ENCODE data around the gene IL1F10. TPM values are rescaled to one million over a fixed set of nuclear protein-coding genes. Genes with fewer than 3 reads are reported as not detected.

Gene IL1F10
- polyA plus RNA-seq, 1 donor, result not detected

DNA sequence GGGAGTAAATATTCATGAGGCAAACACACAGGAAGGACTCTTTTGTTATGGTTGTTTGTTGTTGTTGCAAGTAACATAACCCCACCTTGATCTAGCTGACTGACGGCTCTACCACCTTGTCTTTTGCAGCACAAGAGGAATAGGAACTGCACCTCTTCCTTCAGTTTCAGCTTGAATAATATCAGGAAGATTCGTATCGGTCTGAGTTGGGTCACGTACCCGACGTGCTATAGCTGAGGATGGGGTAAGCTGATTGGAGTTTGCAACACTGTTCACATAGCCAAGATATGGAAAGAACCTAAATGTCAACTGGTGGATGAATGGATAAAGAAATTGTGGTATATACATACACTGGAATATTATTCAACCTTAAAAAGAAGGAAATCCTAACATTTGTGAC lies 45.1 kb downstream of the IL1F10 start:
- no peak for DNase-seq

DNA sequence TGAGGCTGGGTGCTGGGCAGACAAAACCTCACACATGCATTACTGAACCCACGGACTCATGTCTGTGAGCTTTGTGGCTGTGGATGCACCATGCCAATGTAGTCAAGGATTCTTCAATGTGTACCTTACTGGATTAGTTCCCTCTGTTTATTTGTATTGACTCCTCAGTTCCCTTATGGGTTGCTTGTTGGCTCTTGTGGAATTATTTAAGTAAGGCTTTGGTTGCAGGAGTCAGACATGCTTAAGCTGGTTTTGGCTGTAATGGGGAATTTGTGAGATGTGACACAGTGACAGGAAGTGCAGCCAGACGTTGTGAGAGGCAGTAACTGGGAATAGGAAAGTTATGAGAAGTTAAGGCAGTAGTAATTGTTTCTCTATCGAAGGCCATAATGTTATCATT lies 46.0 kb downstream of the IL1F10 start:
- no peak for DNase-seq

DNA sequence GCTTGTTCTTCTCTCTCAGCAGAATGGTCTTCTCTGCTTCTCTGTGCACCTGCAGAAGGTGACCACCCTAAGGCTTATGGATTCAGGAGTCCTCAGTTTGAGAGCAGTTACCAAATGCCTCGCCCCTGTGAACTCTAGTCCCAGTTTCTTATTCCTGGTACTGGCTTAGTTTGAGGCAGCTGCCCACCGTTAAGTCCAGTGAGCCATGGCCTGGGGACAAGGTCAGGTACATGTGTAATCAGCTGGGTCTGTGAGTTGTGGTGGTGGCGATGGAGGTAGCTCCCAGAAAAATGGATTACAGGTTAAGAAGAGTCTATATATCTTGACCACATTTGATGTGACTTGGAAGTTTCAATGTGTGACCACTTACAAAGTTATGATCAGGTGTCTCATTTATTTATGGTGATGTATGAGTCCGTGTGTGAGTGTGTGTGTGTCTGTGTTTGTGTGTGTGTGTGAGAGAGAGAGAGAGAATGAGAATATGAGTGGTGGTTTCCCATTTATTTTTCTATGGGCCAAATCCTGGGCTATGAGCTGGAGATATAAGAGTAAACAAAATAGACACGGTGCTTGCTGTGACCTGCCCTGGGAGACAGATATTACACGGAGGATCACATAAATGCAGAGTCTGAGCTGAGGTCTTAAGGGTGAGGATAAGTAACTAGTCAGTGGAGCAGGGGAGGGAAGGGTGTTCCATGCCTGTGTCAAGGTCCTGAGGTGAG lies 46.6 kb downstream of the IL1F10 start:
- no peak for DNase-seq

DNA sequence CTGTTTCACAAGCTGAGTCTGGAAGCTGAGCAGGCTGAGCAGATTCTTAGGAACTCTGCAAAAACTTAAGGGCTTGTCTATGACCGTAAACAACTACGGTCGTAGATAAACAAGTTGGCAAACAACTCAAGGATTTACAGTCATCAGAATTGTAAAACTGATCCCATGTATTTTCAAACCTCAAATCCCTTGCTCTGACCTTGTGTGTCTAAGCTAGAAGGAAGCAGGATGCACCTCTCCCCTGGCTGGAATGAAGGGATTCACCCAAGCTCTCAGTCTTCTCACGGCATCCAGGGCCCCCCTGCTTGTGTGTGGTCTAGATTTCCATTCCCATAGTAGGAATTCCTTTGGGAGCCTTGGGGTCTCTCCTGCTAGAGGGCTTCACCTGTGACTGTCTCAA lies 47.2 kb downstream of the IL1F10 start:
- DNase-seq, result no peak

DNA sequence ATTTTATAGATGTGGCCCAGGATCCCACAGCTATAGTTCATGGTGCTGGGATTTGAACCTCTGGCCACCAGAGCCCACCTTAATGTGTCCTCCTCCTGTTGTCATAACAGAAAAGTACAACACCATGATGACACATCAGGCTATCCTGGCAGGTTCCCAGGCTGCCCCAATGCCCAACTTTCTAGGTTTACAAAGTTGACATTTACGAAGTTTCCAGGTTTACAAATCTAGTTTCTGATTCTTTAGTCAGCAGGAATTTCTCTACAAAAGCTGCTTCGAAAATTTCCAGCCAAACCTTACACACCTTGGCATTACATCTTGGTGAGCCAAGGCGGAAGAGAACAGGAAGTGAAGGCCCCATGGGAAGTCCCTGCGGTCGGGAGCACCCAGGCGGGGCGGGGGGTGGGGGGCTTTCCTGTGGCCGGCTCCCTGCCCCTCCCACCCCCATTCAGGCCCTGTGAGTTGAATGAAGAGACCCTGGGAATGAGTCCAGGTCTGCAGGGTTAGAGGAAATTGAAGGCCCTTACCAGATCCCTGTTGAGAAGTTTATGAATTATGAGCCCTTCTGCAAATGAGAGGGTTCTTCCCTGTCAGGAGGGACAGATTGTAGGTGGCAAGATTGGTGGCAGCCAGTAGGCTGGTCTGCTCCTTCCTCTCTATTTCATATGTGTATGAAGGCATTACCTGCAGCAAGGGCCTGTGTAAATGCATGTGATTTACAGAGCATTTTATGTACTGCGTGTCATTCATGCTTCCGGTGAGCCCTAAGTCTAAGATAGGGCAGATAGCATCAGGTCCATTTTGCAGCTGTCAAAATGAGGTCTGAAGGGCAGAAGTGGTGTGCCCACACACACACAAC lies 48.6 kb downstream of the IL1F10 start:
- no peak for DNase-seq

DNA sequence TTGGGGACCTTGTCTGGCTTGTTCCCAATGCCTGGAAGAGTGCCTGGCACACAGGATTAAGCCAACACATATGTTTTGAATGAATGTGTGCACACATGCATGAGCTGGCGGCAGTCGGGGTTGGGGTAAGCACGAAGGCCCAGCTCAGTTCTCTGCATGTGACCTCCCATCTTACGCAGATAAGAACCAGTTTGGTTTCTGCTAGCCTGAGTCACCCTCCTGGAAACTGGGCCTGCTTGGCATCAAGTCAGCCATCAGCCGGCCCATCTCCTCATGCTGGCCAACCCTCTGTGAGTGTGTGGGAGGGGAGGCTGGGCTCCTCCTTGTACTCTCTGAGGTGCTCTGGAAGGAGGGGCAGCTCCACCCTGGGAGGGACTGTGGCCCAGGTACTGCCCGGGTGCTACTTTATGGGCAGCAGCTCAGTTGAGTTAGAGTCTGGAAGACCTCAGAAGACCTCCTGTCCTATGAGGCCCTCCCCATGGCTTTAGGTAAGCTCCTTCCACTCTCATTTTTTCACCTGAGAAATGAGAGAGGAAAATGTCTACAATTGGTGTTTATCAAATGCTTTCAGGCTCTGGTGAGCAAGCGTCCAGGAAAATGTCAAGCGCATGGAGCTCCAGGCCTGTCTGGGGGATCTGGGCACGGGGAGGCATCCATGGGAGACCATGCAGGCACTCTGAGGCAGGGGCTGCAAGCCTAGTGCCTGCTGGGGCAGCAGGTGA lies 49.9 kb downstream of the IL1F10 start:
- no peak for DNase-seq

DNA sequence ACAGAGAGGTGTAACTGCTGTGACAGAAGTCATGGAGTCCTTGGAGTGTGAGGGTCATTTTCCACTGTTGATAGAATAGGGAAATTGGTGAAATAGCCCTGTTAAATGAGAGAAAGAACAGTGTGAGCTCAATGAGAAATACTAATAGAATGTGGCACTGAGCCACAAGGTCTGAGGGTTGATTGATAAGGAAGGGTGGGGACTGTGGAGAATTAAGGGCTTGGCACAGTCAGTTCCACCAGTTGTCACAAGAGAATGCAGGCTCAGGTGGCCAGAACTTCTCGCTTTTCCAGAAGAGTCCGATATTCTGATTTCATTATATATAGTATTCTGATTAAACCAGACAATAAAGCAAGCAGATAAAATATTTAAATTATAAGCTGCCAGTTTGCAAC lies 50.5 kb downstream of the IL1F10 start:
- no peak for DNase-seq

DNA sequence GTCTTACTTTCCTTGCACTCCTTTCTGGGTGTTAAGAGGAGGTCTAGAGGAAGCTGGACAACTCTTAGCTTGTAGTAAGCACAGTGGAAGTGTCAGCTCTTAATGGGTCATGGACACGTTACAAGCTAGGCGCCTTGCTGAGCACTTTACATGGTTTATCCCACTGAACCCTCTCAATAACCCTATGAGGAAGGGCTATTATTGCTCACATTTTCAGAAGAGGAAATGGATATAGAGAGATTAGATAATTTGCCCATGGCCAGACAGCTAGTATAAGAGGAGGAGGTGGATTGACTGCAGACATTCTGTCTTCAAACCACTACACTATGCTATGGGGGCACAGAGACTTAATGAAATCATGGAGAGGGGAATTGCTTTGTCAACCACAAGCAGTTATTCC lies 51.3 kb downstream of the IL1F10 start:
- no peak for DNase-seq

DNA sequence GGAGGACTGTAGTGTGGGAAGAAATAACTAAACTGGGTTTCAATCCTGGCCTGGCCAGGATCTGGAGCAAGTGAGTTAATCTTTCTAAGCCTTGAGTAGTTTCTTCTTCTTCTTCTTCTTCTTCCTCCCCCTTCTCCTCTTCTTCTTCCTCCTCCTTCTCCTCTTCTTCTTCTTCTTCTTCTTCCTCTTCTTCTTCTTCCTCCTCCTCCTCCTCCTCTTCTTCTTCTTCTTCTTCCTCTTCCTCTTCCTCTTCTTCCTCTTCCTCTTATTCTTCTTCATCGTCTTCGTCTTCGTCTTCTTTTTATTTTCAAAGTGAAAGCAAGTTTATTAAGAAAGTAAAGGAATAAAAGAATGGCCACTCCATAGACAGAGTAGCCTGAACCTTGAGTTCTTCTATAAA lies 53.1 kb downstream of the IL1F10 start:
- no peak for DNase-seq

DNA sequence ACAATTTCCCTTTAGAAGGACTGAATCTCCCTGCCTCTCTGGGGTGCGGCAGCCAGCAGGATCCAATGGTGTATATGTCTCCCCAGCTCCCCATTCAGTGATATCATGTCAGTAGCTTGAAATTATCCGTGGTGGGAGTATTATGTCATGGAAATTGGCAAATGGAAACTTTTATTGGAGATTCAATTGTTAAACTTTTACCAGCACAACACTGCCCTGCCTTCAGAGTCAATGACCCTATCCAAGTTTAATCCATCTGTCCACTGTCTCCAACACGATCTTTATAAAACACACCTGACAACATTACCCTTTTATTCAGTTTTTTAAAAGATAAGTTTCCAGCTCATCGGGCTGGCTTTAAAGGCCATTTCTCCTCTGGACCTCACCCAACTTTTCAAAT lies 54.6 kb downstream of the IL1F10 start:
- no peak for DNase-seq

DNA sequence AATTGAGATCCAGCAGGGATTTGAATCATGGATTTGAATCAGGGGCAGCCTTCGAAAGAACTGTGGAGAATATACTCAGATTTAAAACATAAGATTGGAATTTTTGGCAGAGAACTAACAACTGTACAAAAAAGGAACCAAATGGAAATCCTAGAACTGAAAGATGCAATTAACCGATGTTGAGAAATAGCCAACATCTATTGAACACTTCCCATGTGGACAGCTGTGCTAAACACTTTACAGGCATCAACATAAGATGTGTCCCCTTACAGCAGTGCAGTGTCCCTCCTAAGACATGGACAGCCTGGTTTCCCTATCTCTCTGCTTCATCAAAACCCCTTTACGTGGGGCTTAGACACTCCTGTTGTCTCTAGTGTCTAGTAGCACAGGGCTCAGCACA lies 56.0 kb downstream of the IL1F10 start:
- DNase-seq, result no peak

DNA sequence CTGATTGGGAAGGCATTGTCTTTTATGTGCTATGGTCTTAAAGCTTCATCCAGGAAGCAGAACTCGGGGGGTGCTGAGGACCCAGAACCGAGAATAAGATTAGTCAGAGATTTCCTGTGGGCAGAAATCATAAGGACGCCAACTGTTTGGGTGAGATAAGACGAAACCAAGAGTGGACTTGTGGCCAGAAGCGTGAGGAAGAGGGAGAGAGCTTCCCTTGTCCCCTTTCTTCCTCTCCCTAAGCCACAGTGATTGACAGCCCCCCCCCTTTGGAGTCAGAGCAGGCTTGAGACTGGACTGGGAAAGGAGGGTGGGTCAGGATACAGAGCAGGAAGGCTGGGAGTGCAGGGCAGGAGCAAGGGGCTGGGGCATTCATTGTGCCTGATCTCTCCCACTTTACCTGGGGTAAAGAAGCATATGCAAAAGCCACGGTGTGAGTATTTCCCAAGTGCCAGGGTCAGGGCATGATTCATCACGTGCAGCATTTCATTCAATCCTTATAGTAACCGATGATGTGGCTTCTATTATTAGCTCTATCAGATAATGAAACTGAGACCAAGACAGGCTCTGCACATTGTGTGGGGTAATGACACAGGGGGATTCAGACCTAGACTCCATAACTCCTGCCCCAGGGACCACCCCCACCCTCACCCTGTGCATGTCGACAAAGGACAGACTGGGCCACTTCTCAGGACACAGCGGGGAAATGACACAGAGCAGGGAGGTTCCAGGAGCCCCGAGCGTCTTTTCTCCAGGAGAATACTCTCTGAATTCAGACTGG lies 56.6 kb downstream of the IL1F10 start:
- no peak for DNase-seq

Other genes starting within 250 kb of the IL1F10 start
- gene IL1B, start 231.2 kb upstream of the IL1F10 start, polyA plus RNA-seq (ENCODE audit: insufficient read length), result 0.65 TPM
- gene IL37, start 156.8 kb upstream of the IL1F10 start, polyA plus RNA-seq (ENCODE audit: insufficient read length), result 0.40 TPM
- 0.67 TPM for gene IL36G, start 90.0 kb upstream of the IL1F10 start, polyA plus RNA-seq (ENCODE audit: insufficient read length)
- gene IL36A, start 62.5 kb upstream of the IL1F10 start, polyA plus RNA-seq (ENCODE audit: insufficient read length), result not detected
- gene IL36B, start 15.1 kb upstream of the IL1F10 start, polyA plus RNA-seq (ENCODE audit: insufficient read length), result not detected
- gene IL36RN, start 8.8 kb upstream of the IL1F10 start, polyA plus RNA-seq (ENCODE audit: insufficient read length), result 0.07 TPM
- gene IL1RN, start 59.6 kb downstream of the IL1F10 start, polyA plus RNA-seq (ENCODE audit: insufficient read length), result 3.2 TPM
- gene PSD4, start 106.0 kb downstream of the IL1F10 start, polyA plus RNA-seq (ENCODE audit: insufficient read length), result 10.0 TPM
- 474 TPM for gene PAX8, start 211.0 kb downstream of the IL1F10 start, polyA plus RNA-seq (ENCODE audit: insufficient read length)

Data from left kidney (tissue), 2 donors.